NCI-H187 (cell line): ENCODE results near the gene F5.

ENCODE experiments used
- DNase-seq, 2 experiments: peaks; one replicate each; lab custom pipeline; 2025; lab: John Stamatoyannopoulos, UW

F5 gene

DNA sequence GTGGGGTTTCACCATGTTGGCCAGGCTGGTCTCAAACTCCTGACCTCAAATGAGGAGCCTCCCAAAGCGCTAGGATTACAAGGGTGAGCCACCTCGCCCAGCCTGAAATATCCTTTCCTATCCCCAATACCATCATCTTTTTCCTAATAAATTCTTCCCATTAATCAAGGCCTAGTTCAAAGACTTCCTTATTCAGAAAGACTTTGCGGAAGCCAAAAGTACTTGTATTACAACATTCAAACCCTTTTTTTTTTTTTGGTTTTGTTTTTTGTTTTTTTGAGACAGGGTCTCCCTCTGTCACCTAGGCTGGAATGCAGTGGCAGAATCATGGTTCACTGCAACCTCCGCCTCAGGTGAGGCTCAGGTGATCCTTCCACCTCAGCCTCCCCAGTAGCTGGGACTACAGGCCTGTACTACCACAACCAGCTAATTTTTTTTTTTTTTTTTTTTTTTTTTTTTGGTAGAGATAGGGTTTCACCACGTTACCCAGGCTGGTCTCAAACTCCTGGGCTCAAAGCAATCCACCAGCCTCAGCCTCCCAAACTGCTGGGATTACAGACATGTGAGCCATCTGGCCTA is 108.1 kb downstream of the F5 start:
- no peak for DNase-seq

- DNase-seq, result no peak
These were observed 110.4 kb downstream of the F5 start for GRCh38 chr1:169475806-169476387.

DNA sequence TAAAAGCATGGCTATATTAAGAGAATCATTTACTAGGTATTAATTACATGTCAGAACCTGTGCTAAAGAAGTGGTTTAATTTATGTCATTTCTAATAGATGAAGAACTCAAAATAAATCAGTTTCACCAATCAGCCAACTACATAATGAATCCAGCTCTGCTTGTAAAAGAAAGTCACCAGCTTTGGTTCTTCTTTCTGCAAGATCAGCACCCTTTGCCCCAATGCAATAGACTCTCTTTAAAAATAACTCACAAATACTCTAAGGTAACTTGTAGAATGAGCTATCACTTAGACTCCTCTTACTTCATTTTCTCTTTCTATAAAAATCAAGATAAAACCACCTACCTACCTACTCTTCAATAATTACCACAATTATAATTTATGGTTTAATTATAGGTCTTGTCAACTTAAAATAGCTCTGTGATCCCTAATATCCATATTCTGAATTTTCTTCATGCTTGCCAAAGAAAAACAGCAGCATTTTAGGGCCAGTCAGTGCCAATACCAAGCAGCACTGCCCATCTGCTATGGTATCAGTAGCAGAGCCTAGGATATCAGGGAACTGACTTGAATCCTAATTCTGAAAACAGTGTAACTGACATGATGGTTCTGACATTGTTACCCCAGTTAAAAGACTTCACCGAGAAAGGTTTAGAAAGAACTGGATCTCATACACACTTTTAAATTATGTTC is 111.8 kb downstream of the F5 start:
- no peak for DNase-seq

DNA sequence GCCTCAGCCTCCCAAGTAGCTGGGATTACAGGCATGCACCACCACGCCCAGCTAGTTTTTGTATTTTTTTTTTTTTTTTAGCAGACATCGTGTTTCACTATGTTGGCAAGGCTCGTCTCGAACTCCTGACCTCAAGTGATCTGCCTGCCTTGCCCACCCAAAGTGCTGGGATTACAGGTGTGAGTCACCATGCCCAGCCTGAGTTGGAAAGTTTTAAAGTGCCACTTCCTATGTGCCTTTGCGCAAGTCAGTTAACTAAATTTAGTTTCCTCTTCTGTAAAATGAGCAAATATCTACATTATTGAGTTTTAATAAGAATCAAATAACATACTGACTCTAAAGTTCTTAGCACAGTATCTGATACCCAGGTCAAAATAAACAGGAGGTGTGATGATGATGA is 112.9 kb downstream of the F5 start:
- DNase-seq, result no peak

DNA sequence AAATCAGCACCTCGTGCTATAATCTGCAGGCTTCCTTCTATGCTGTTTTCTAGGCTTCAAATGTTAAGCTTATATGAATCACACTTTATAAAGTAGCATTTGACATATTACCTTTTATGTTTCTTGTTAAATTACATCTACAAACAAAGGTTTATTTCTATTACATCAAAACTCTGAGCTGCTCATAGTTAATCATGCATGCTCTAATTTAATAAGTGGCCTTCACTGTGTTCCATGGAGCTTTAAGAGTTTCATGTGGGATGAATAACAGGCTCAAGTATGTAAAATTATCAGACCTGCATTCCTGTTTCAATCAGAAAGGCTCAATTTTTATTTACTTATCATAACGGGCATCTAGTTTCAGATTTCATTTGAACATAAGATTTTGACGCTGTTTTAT is 113.5 kb downstream of the F5 start:
- DNase-seq, result no peak

- DNase-seq, result no peak
These were observed 117.3 kb downstream of the F5 start for GRCh38 chr1:169468982-169469381.

GRCh38 chr1:169466259-169467230 is 119.7 kb downstream of the F5 start:
- DNase-seq, result no peak

DNA sequence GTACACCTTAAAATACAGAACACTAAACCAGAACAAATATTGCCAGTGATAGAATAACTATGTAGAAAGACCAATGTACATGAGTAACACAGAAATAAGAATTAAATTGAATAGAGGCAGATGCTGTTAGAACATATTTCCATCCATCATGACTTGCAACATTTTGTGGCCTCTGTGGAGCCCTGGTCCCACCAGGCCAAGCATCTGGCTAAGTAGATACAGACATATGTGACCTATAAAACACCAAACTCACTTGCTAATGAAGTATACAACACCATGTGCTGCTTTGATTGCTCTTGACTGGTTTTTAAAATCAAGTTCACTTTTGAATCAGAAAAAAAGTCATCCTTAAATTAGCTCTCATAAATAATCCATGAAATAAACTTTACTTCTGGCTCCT is 121.0 kb downstream of the F5 start:
- no peak for DNase-seq
